Bronchial epithelial cell (primary cell): ENCODE measurements around the gene WDFY2. TPM values are rescaled to one million over a fixed set of nuclear protein-coding genes. Genes with fewer than 3 reads are reported as not detected.

Experiments used
- DNase-seq: peaks from one replicate; pipeline ENCODE4 v3.0.0-alpha.2; 2010; ENCODE audit warnings: low read depth
- FAIRE-seq: peaks from 2 replicates; lab custom pipeline; 2011; peaks lifted over from hg19 to GRCh38; lab: Jason Lieb, UNC
- H3K27me3 ChIP-seq: 2 replicates; pipeline ENCODE4 v1.5.1; 2011; ENCODE audit warnings: low read length; ENCODE audit not compliant: control insufficient read depth, insufficient read depth
- H3K36me3 ChIP-seq: 2 replicates; pipeline ENCODE4 v1.5.1; 2011; ENCODE audit warnings: low read length; ENCODE audit not compliant: control insufficient read depth, insufficient read depth
- H3K4me3 ChIP-seq: 2 replicates; pipeline ENCODE4 v1.5.1; 2011; ENCODE audit warnings: mild to moderate bottlenecking, low read depth, low read length, control low read depth
- total RNA-seq: library from RNA; depleted of rRNA; stranded (reverse); fragments of >200 nt; gene quantifications from 2 replicates; pipeline ENCODE4 v1.2.1, GENCODE V29; 2014
- TF ChIP-seq, protein P1 (sequence below): IDR thresholded peaks from 2 replicates; pipeline ENCODE4 v1.5.1; 2011; ENCODE audit warnings: mild to moderate bottlenecking, moderate library complexity, low read length, control low read depth, inconsistent platforms; ENCODE audit not compliant: insufficient read depth, severe bottlenecking

Gene WDFY2
- total RNA-seq, 1 donor from 2014 or later, result 11.3 TPM

DNA sequence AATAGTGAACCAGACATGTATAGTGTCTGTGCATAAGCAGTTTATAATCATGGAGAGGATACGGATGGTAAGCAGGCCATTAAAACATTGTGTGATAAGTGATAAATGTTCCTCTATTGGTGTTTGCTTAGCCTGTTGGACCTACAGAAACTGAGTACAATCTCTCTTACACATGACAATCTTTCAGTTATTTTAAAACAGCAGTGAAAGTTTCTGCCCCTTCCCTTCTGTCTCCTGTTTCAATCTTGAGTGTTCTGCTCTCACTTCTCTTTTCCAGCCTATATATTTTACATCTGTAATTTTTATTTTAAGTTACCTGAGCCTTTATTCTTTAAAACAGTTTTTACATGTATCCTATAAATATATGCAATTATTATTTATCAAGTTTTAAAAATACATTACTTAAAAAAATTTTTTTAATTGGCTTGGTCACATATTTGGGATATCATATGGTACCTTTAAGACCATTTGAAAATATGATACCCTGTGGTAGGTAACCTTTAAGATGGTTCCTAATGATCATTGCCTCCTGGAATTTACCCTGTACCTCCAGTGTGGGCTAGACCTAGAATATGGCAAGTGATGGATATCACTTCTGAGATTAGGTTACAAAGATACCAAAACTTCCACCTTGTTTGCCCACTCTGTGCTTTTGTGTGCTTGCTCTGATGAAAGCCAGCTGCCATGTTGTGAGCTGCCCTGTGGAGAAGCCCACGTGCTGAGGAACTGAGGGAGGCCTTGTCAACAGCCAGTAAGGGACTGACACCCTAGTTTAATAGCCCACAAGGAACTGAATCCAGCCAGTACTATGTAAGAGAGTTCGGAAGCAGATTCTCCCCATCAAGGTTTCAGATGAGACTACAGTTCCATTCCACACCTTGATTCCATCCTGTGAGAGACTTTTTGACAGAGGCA lies 120.4 kb downstream of the WDFY2 start:
- Histone ChIP-seq H3K27me3 (no peaks in the 10 kb centered on the region), H3K36me3 (peaks cover 4% of the 10 kb centered on the region), H3K4me3 (no peak overlapping the region)
- TF ChIP-seq, protein P1, sequence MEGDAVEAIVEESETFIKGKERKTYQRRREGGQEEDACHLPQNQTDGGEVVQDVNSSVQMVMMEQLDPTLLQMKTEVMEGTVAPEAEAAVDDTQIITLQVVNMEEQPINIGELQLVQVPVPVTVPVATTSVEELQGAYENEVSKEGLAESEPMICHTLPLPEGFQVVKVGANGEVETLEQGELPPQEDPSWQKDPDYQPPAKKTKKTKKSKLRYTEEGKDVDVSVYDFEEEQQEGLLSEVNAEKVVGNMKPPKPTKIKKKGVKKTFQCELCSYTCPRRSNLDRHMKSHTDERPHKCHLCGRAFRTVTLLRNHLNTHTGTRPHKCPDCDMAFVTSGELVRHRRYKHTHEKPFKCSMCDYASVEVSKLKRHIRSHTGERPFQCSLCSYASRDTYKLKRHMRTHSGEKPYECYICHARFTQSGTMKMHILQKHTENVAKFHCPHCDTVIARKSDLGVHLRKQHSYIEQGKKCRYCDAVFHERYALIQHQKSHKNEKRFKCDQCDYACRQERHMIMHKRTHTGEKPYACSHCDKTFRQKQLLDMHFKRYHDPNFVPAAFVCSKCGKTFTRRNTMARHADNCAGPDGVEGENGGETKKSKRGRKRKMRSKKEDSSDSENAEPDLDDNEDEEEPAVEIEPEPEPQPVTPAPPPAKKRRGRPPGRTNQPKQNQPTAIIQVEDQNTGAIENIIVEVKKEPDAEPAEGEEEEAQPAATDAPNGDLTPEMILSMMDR, result no peak
- FAIRE-seq (no peak), DNase-seq (no peak)

DNA sequence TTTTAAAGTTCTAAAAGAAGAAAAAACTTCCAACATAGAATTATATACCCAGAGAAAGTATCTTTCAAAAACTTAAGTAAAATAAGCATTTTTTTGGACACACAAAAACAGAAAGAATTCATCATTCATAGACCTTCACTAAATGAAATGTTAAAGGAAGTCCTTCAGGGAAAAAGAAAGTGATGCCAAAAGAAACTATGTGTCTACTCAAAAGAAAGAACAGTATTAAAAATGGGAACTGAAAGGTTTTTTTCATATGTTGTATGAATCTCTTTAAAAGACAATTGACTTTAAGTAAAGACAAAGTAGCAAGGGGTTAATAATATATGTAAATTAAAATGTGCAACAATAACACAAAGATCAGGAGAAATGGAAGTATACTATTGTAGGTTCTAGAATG lies 123.2 kb downstream of the WDFY2 start:
- TF ChIP-seq, protein P1, result no peak
- DNase-seq, result no peak
- no peak for FAIRE-seq
- Histone ChIP-seq H3K4me3 (no peak overlapping the region), H3K36me3 (peaks cover 4% of the 10 kb centered on the region), H3K27me3 (no peaks in the 10 kb centered on the region)

DNA sequence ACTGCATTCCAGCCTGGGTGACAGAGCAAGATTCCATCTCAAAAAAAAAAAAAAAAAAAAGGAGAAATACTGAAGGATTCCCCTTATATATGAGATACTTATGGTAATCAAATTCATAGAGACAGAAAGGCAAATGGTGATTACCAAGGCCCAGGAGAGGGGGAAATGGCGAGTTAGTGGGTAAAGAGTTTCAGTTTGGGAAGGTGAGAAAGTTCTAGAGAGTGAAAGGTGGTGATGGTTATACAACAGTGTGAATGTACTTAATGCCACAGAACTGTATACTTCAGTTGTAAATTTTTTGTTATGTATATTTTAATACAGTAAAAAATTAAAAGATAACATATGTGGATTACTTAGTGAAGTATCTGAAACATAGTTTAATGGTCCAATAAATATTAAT lies 129.5 kb downstream of the WDFY2 start:
- DNase-seq, result no peak
- Histone ChIP-seq H3K27me3 (no peaks in the 10 kb centered on the region), H3K36me3 (peaks cover 1% of the 10 kb centered on the region), H3K4me3 (no peak overlapping the region)
- FAIRE-seq, result no peak
- TF ChIP-seq, protein P1, result no peak

DNA sequence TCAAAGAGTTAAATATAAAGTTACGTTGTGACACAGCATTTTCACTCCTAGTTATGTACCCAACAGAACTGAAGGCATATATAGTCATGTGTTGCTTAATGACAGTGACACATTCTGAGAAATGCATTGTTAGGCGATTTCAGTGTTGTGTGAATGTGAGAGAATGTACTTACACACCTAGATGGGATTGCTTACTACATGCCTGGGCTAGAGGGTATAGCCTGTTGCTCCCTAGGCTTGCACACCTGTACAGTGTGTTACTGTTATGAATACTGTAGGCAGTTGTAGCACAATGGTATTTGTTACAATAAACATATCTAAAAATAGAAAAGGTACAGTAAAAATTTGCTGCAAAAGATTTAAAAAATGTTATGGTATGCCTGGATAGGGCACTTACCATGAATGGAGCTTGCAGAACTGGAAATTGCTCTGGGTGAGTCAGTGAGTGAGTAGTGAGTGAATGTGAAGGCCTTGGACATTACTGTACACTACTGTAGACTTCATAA lies 130.5 kb downstream of the WDFY2 start:
- TF ChIP-seq, protein P1, result no peak
- Histone ChIP-seq H3K27me3 (no peaks in the 10 kb centered on the region), H3K36me3 (peaks cover 3% of the 10 kb centered on the region), H3K4me3 (no peak overlapping the region)
- DNase-seq (peak; percentile 96), FAIRE-seq (no peak)

DNA sequence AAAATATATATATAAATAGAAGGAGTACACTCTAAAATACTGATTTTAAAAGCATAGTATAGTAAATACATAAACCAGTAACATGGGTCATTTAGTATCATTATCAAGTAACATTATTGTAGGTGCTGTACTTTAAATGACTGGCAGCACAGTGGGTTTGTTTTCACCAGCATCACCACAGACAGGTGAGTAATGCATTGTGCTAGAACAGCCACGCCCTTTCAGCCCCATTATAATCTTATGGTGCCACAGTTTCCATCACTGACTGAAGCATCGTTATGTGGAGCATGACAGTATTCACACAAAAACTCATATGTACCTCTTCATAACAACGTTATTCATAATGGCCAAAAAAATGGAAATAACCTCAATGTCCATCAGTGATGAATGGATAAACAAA lies 131.4 kb downstream of the WDFY2 start:
- Histone ChIP-seq H3K4me3 (no peak overlapping the region), H3K36me3 (peaks cover 4% of the 10 kb centered on the region), H3K27me3 (no peaks in the 10 kb centered on the region)
- TF ChIP-seq, protein P1, result no peak
- peak; percentile 82 for DNase-seq
- no peak for FAIRE-seq
